Naive B cell (primary cell): ENCODE results near the gene HDGFL1. TPM values are rescaled to one million over a fixed set of nuclear protein-coding genes. Genes with fewer than 3 reads are reported as not detected.

Experiments used
- ATAC-seq, 2 donors: fragments of 150-1000 bp; cut with Tn5 transposase; 2 replicates each; pipeline ENCODE4 v1.10.0; 2021; ENCODE audit warnings: low read depth in 2 of 2, mild to moderate bottlenecking in 2 of 2, moderate library complexity in 2 of 2
- DNase-seq: peaks from one replicate; pipeline ENCODE4 v3.0.0; 2022
- H3K27ac Mint-ChIP-seq, 6 donors: one replicate each; pipeline ENCODE4 v1.8.0; 2020 to 2022; ENCODE audit warnings: mild to moderate bottlenecking in 6 of 6, mixed read lengths in 6 of 6, moderate library complexity in 5 of 6, inconsistent platforms in 2 of 6
- H3K27me3 Mint-ChIP-seq, 3 donors: one replicate each; pipeline ENCODE4 v1.8.0; 2021 to 2022; ENCODE audit warnings: mixed read lengths in 3 of 3, mild to moderate bottlenecking in 1 of 3
- H3K36me3 Mint-ChIP-seq, 2 donors: one replicate each; pipeline ENCODE4 v1.8.0; 2020 to 2022; ENCODE audit warnings: mixed read lengths in 2 of 2, inconsistent platforms in 1 of 2, mild to moderate bottlenecking in 1 of 2
- H3K4me1 Mint-ChIP-seq, 3 donors: one replicate each; pipeline ENCODE4 v1.8.0; 2020 to 2022; ENCODE audit warnings: mixed read lengths in 3 of 3, inconsistent platforms in 1 of 3, mild to moderate bottlenecking in 1 of 3, moderate library complexity in 1 of 3
- H3K4me3 Mint-ChIP-seq, 8 donors: one replicate each; pipeline ENCODE4 v1.8.0; 2020 to 2022; ENCODE audit warnings: mild to moderate bottlenecking in 8 of 8, mixed read lengths in 8 of 8, moderate library complexity in 8 of 8, inconsistent platforms in 2 of 8
- H3K9me3 Mint-ChIP-seq, 7 donors: one replicate each; pipeline ENCODE4 v1.8.0; 2020 to 2022; ENCODE audit warnings: mixed read lengths in 7 of 7, mild to moderate bottlenecking in 5 of 7, inconsistent platforms in 2 of 7, moderate library complexity in 1 of 7
- polyA plus RNA-seq, 6 donors: library from polyadenylated mRNA; unstranded; fragments of 300-500 nt; fragmentation: Illumina TruSeq; gene quantifications; one replicate each; pipeline ENCODE4 v1.2.3, GENCODE V29; 2021; ENCODE audit warnings: low read depth in 6 of 6

HDGFL1 gene
- polyA plus RNA-seq, 6 donors from 2014 or later, result not detected

DNA sequence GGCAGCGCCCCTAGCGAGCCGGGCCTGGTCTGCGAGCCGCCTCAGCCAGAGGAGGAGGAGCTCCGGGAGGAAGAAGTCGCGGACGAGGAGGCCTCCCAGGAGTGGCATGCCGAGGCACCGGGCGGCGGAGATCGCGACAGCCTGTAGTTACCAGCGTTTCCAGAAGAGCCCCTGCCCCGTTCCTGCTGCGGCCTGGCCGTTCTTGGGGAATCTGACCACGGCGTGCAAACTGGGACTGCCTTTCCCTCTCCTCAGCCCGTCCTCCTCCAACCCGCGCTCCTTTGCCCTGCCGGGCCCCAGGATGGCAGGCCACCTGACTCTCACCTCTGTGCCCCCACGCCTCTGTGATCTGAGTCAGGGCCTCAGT, 802 bp downstream of the HDGFL1 start:
- H3K4me3 Mint-ChIP-seq, result no peak overlapping the region
- DNase-seq, result no peak

DNA sequence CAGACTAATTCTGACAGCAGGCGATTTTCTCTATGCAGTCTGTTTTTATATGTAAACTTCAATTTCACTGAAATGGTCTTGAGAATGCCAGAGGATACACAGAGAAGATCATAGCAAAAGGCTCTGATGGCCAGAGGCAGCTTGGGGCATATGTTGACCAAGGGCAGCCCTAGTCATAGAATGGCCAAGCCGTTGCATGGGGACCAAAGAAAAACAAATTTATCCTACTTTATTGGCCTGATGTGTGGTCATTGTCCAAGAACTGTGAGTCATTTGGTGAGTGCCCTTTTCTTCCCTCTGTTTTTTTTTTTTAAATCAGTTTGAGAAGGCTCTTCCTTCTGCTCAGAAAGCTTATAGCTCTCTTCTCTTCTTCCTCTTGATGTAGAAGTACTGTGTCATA, 5.8 kb downstream of the HDGFL1 start:
- H3K27me3 Mint-ChIP-seq, result no peaks in the 10 kb centered on the region
- no peaks in the 10 kb centered on the region for H3K4me1 Mint-ChIP-seq
- H3K9me3 Mint-ChIP-seq, result peaks cover 0 to 5% (median 0%) of the 10 kb centered on the region in 7 donors
- H3K4me3 Mint-ChIP-seq, result no peak overlapping the region
- no peak overlapping the region for H3K27ac Mint-ChIP-seq
- no peaks in the 10 kb centered on the region for H3K36me3 Mint-ChIP-seq
- ATAC-seq (no peak), DNase-seq (no peak)

More for the DNA sequence above, 802 bp downstream of the HDGFL1 start:
- no peak for ATAC-seq
- Mint-ChIP-seq H3K36me3 (no peaks in the 10 kb centered on the region), H3K4me1 (no peaks in the 10 kb centered on the region), H3K27ac (no peak overlapping the region), H3K9me3 (peaks cover 0 to 5% (median 0%) of the 10 kb centered on the region in 7 donors), H3K27me3 (no peaks in the 10 kb centered on the region)

DNA sequence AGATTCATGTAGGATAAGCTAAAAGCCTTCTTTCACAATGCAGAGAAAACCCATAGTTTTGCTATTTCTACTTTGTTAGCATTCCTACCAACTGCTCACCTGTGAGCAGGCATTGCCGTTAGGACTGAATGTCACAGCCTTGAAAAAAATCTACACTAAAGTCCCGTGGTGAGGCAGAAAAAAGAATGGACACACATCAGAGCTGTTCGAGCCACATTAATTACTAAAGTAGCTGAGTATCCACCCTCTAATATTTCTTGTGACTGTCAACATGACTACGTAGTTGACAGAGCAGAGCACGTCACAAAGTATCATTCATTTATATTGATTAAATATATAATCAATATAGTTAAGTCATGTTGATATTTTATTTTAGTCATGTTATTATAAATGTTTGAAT, 10.1 kb downstream of the HDGFL1 start:
- no peak overlapping the region for H3K27ac Mint-ChIP-seq
- no peak overlapping the region for H3K4me3 Mint-ChIP-seq
- no peaks in the 10 kb centered on the region for H3K27me3 Mint-ChIP-seq
- H3K36me3 Mint-ChIP-seq, result no peaks in the 10 kb centered on the region
- H3K4me1 Mint-ChIP-seq, result no peaks in the 10 kb centered on the region
- DNase-seq, result no peak
- no peak for ATAC-seq
- no peaks in the 10 kb centered on the region for H3K9me3 Mint-ChIP-seq

DNA sequence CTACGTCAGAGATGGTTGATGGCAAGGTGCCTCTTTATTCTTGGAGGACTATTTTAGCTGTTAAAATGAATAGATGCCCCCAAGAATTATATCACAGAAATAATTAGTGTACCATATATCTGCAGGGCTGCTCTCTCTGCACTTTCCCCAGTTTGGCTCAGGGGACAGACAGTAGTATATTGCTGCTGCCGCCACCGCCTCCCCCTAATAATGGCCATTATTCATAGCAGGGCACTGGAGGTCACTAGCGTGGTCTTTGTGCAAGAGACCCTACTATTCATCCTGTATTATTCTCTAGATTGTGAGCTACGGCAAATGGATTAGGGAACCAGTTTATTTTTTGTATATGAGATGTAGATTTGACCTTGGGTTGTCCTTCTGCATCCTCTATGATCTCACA, 11.0 kb downstream of the HDGFL1 start:
- H3K4me1 Mint-ChIP-seq, result no peaks in the 10 kb centered on the region
- DNase-seq, result no peak

DNA sequence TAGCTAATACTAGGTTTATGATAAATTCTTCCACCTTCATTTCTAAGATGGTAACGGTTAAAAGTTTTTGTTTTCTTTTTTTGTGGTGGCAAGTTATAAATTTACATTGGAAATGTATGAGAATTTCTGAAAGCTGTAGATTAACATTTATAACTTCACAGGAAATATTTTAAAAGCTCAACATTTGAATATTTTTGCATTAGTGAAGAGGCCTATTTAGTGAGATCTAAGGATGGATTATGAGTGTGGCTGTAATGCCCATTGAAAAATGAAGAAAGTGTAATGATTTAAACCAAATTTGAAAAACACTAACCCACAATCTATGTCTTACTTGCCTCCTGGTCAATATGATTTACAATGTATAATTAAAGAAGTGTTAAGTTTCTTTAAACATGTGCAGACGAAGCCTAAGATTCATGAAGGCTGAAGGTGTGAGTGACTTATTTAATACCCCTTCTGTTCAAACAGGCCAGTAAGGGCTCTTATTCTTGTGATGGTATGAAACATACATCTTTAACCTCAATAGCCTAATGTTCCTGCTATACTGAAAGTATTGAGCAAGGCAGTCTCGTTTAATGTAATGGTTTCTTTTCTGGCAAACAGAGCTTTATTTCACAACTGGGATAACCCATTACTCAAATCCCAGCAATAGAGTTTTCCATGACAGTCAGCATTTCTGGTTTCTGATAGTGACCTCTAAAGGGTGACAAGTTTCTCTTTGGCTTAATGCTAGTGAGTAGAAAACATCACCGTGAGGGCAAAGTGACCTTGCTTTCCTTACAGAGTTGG, 13.2 kb downstream of the HDGFL1 start:
- Mint-ChIP-seq H3K36me3 (no peaks in the 10 kb centered on the region), H3K27ac (no peak overlapping the region), H3K27me3 (no peaks in the 10 kb centered on the region), H3K4me1 (no peaks in the 10 kb centered on the region), H3K9me3 (no peaks in the 10 kb centered on the region), H3K4me3 (no peak overlapping the region)
- DNase-seq, result no peak
- no peak for ATAC-seq

More for the DNA sequence above, 11.0 kb downstream of the HDGFL1 start:
- H3K4me3 Mint-ChIP-seq, result no peak overlapping the region
- H3K36me3 Mint-ChIP-seq, result no peaks in the 10 kb centered on the region
- no peaks in the 10 kb centered on the region for H3K9me3 Mint-ChIP-seq
- no peaks in the 10 kb centered on the region for H3K27me3 Mint-ChIP-seq
- H3K27ac Mint-ChIP-seq, result no peak overlapping the region
- no peak for ATAC-seq

DNA sequence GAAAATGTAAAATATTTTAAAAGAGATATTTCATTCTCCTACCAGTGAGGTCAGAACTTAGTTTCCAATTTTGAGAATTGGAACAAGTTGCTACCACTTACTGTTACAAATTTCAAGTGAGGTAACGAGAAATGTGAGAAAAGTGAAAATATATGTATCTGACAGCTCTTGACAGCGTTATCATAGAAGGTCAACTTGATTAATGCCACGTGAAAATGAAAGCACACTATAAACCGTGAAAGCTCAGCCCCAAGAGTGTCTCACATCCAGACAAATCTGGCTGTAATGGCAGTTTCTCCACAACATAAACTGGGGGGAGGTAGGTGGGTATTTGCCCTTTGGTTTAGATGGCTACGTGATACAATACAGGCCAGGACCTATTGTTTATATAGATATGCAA, 13.9 kb downstream of the HDGFL1 start:
- Mint-ChIP-seq H3K27ac (no peak overlapping the region), H3K9me3 (no peaks in the 10 kb centered on the region), H3K27me3 (no peaks in the 10 kb centered on the region), H3K4me3 (no peak overlapping the region), H3K4me1 (no peaks in the 10 kb centered on the region), H3K36me3 (no peaks in the 10 kb centered on the region)
- ATAC-seq (no peak), DNase-seq (no peak)

DNA sequence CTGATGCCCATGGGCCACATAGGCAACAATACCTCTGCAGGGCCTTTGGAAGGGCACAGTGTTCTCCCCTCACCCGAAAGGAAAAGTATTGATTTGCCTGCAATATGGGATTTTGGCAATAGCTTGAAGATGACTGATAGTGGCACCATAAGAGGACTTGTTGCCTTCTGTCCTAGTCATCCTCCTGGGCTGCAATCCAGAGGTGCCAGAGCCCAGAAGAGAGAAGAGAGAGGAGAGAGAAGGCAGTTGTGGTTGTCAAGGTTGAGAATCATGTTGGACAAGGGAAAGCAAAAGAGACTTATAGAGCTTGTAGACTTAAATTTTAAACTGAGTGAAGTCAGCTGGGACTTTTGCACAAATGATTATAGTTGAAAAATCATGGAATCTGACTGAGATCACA, 14.6 kb downstream of the HDGFL1 start:
- ATAC-seq (no peak), DNase-seq (no peak)
- no peaks in the 10 kb centered on the region for H3K27me3 Mint-ChIP-seq
- no peaks in the 10 kb centered on the region for H3K9me3 Mint-ChIP-seq
- no peak overlapping the region for H3K27ac Mint-ChIP-seq
- no peaks in the 10 kb centered on the region for H3K4me1 Mint-ChIP-seq
- H3K4me3 Mint-ChIP-seq, result no peak overlapping the region
- H3K36me3 Mint-ChIP-seq, result no peaks in the 10 kb centered on the region

DNA sequence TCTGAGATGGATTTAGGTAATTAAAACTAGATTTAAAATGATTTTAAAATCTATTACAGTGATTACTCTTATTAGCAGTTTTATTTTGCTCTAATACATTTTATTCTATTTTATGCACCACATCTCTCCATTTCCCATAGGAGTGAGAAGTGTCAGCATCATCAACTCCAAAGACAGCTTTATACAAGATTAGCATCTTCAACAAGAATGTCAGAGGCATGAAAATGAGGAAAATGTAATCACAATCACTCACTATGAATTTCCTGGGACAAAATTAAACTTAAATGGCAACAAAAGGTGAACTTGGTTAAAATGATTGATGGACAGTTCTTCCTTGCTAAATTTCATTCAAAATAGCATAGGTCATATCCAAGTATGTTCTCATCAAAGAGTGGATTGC, 19.8 kb downstream of the HDGFL1 start:
- H3K4me3 Mint-ChIP-seq, result no peak overlapping the region
- no peaks in the 10 kb centered on the region for H3K9me3 Mint-ChIP-seq
- H3K36me3 Mint-ChIP-seq, result no peaks in the 10 kb centered on the region
- H3K4me1 Mint-ChIP-seq, result no peaks in the 10 kb centered on the region
- no peak overlapping the region for H3K27ac Mint-ChIP-seq
- no peaks in the 10 kb centered on the region for H3K27me3 Mint-ChIP-seq
- DNase-seq, result no peak
- no peak for ATAC-seq

DNA sequence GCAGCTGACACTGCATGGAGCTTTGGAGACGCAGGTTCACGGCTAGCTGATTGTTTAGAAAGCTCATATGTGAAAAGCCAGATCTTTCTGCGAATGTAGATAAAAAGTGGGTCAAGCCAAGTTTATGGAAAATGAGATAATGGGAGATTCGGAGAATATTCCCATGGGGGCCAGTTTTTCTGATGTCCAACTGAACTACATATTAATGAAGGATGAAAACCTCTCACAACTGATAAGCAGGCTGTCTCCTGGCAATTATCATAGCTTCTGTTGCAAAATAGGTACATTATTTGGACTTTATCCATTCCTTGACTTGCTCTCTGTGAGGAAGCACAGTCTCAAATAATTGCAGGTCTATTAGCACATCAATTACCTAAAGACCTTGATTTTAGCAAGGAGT, 21.1 kb downstream of the HDGFL1 start:
- no peak overlapping the region for H3K27ac Mint-ChIP-seq
- ATAC-seq, result no peak
- H3K9me3 Mint-ChIP-seq, result no peaks in the 10 kb centered on the region
- no peak for DNase-seq
- H3K36me3 Mint-ChIP-seq, result no peaks in the 10 kb centered on the region
- no peaks in the 10 kb centered on the region for H3K27me3 Mint-ChIP-seq
- H3K4me3 Mint-ChIP-seq, result no peak overlapping the region
- H3K4me1 Mint-ChIP-seq, result no peaks in the 10 kb centered on the region

DNA sequence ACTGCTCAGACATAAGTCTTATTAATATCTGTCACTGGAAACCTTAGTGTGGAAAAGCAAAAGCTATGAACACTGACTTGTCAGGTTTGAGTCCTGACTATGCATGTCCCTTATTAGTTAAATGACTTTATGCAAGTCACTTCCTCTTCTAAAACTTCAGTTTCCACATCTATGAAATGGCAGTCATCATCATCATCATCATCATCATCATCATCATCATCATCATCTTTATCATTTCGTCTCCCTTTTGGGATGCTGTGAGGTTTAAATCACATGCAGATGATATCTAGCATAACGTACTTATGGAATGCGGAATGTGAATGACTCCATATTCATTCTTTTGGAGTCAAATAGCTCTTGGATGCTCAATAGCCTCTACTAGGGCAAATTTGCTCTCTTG, 24.5 kb downstream of the HDGFL1 start:
- no peak for ATAC-seq

DNA sequence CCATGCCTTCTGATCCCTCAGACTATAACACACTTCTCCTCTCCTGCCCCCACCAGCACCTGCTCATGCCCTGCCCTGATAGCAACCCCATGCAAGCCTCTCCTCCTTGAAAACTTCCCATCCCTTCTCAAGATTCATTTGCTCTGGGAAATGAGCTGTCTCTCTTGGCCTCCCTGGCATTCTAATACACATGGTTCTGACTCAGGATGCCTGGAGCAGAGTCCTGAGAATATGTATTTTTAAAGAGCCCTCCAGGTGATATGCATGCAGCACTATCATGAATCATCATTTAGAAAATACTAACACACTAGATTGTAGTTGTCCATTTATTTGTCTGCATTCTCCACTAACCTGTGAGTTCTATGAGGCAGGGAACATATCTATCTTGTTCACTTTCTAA, 26.6 kb downstream of the HDGFL1 start:
- no peak overlapping the region for H3K27ac Mint-ChIP-seq
- H3K4me3 Mint-ChIP-seq, result no peak overlapping the region
- H3K4me1 Mint-ChIP-seq, result no peaks in the 10 kb centered on the region
- DNase-seq (no peak), ATAC-seq (no peak)
- H3K36me3 Mint-ChIP-seq, result no peaks in the 10 kb centered on the region
- peaks cover 0 to 5% (median 0%) of the 10 kb centered on the region in 7 donors for H3K9me3 Mint-ChIP-seq
- H3K27me3 Mint-ChIP-seq, result no peaks in the 10 kb centered on the region

More for the DNA sequence above, 24.5 kb downstream of the HDGFL1 start:
- Mint-ChIP-seq H3K4me1 (no peaks in the 10 kb centered on the region), H3K4me3 (no peak overlapping the region), H3K36me3 (no peaks in the 10 kb centered on the region), H3K9me3 (peaks cover 0 to 5% (median 0%) of the 10 kb centered on the region in 7 donors), H3K27me3 (no peaks in the 10 kb centered on the region), H3K27ac (no peak overlapping the region)
- DNase-seq, result no peak

DNA sequence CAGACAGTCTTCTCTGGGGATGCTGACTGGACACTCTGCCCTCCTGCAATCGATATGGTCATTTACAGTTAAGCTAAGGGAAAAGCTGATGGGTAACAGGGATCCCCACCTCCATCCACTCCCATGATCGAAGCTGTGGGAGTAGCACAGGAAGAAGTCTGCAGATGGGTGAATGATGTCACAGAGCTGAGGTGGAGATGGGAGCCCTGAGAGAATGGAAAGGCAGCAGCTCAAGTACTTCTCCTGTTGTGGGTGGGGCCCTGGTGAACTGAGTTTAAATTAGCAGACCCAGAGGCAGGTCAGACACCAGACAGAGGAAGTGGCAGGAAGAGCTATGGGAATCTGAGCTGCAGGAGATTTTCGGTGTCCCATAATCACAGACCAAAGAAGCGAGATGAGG, 29.0 kb downstream of the HDGFL1 start:
- Mint-ChIP-seq H3K27ac (no peak overlapping the region), H3K27me3 (no peaks in the 10 kb centered on the region), H3K4me1 (no peaks in the 10 kb centered on the region), H3K4me3 (no peak overlapping the region), H3K9me3 (peaks cover 0 to 10% (median 4%) of the 10 kb centered on the region in 7 donors), H3K36me3 (no peaks in the 10 kb centered on the region)
- ATAC-seq (no peak), DNase-seq (no peak)

DNA sequence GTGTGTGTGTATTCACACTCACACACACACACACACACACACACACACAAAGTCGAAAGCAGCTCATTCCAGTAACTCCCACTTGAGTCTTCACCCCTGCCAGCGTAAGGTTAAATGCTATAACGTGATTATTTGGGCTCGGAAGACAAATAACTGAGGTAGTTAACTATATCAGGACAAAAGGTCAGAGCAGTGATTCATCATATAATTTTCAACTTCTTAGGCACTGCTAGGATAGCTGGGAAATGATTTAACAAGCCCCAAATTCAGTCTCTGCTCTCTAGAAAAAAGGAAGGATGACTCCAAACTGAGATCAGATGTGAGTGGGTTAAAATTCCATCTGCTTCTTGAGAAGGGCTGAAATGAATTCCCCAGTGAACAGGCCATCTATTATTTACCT, 30.7 kb downstream of the HDGFL1 start:
- peaks cover 0 to 10% (median 4%) of the 10 kb centered on the region in 7 donors for H3K9me3 Mint-ChIP-seq
- H3K36me3 Mint-ChIP-seq, result no peaks in the 10 kb centered on the region
- no peak overlapping the region for H3K27ac Mint-ChIP-seq
- DNase-seq, result no peak
- H3K4me1 Mint-ChIP-seq, result no peaks in the 10 kb centered on the region
- no peak for ATAC-seq
- no peaks in the 10 kb centered on the region for H3K27me3 Mint-ChIP-seq
- no peak overlapping the region for H3K4me3 Mint-ChIP-seq

DNA sequence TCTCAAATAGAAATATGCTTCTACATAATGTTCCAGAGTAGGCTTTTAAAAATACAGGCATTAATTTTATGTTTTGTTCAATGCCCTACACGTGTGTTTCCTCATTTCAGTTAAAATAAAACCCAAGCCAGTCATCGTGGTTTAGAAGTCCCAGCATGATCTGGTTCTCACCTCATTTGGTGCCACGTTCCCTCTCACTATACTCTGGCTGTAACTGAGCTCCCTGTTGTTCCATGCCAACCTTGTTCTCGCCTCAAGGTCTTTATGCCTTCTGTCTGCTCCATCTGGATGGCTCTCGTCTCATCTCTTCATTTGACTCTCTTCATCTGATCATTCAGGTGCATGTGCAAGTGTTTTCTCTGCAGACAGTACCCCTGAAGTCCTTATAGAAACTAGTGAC, 32.6 kb downstream of the HDGFL1 start:
- H3K4me1 Mint-ChIP-seq, result no peaks in the 10 kb centered on the region
- H3K36me3 Mint-ChIP-seq, result no peaks in the 10 kb centered on the region
- peaks cover 0 to 10% (median 4%) of the 10 kb centered on the region in 7 donors for H3K9me3 Mint-ChIP-seq
- no peak for ATAC-seq
- H3K4me3 Mint-ChIP-seq, result no peak overlapping the region
- no peak overlapping the region for H3K27ac Mint-ChIP-seq
- H3K27me3 Mint-ChIP-seq, result no peaks in the 10 kb centered on the region
- DNase-seq, result no peak

DNA sequence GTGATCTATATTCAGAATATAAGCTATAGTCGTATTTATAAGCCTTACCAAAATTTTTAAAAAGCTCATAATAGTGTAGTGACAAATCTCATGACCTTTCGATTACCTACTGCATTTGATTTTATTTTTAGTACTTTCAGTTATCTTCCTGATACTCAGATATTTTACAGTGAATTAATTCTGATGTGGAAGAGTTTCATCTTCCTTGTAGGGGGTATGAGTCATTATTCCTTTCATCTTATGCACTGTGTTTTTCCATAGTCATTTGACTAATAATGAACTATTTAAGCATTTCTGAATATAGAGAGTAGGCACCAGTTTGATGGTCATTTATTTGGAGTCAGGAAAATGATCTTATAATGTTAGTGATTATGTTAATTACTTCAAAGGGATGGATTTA, 36.4 kb downstream of the HDGFL1 start:
- no peak overlapping the region for H3K27ac Mint-ChIP-seq
- H3K4me3 Mint-ChIP-seq, result no peak overlapping the region
- H3K27me3 Mint-ChIP-seq, result no peaks in the 10 kb centered on the region
- peaks cover 0 to 5% (median 4%) of the 10 kb centered on the region in 7 donors for H3K9me3 Mint-ChIP-seq
- no peaks in the 10 kb centered on the region for H3K36me3 Mint-ChIP-seq
- DNase-seq, result no peak
- no peaks in the 10 kb centered on the region for H3K4me1 Mint-ChIP-seq
- no peak for ATAC-seq
